Suppressor macrophage treated with lipopolysaccharide for 1 hour (primary cell): ENCODE data around the gene UQCRC1.
"Not testable (repeated sequence)": the region's sequence is repeated elsewhere in the genome, so short reads cannot be mapped to it uniquely, and the experiment has no call there.

Experiments
- DNase-seq, 3 donors: peaks; one replicate each; pipeline ENCODE4 v3.0.0-alpha.2; 2020 to 2022

UQCRC1 gene

GRCh38 chr3:48553886-48554845 lies 55.3 kb downstream of the UQCRC1 start:
- no peak for DNase-seq

- no peak for DNase-seq
These were observed 56.1 kb downstream of the UQCRC1 start for GRCh38 chr3:48553361-48553760.

GRCh38 chr3:48552111-48552951 lies 57.1 kb downstream of the UQCRC1 start:
- DNase-seq = no peak

GRCh38 chr3:48551651-48552050 lies 57.8 kb downstream of the UQCRC1 start:
- not testable (repeated sequence) for DNase-seq
